Cerebellar nuclear complex (tissue), 1 donor: ENCODE measurements around the gene RINT1.

Experiments
- DNase-seq, 2 experiments: peaks; one replicate each; lab custom pipeline; 2025; lab: John Stamatoyannopoulos, UW

The RINT1 gene

GRCh38 chr7:105599551-105599950, 67.5 kb downstream of the RINT1 start:
- no peak for DNase-seq

GRCh38 chr7:105600720-105601550, 68.9 kb downstream of the RINT1 start:
- no peak for DNase-seq

GRCh38 chr7:105602325-105603305, 70.6 kb downstream of the RINT1 start:
- DNase-seq, result no peak

GRCh38 chr7:105610165-105610930, 78.3 kb downstream of the RINT1 start:
- DNase-seq, result no peak

- DNase-seq, result no peak
These were observed 80.1 kb downstream of the RINT1 start for GRCh38 chr7:105611856-105612775.

- DNase-seq, result no peak
These were observed 80.8 kb downstream of the RINT1 start for GRCh38 chr7:105612806-105613205.

GRCh38 chr7:105613611-105614330, 81.8 kb downstream of the RINT1 start:
- DNase-seq, result no peak

- no peak for DNase-seq
These were observed 82.4 kb downstream of the RINT1 start for GRCh38 chr7:105614341-105614840.
